Motor neuron (in vitro differentiated cells): ENCODE data around the gene GLP2R. TPM values are rescaled to one million over a fixed set of nuclear protein-coding genes. Genes with fewer than 3 reads are reported as not detected.

Experiments
- ATAC-seq, 8 experiments: fragments of 200-7000 bp; cut with Tn5 transposase; replicated peaks in 6 of 8; 2 replicates each; pipeline ENCODE4 v1.8.0; 2021; ENCODE audit warnings: mild to moderate bottlenecking in 8 of 8, moderate library complexity in 8 of 8
- H3K27ac ChIP-seq, 2 donors: fragments of 250-450 bp; sonication (Bioruptor Pico); 2 replicates each; pipeline ENCODE4 v1.9.0; 2021; ENCODE audit warnings: antibody characterized with exemption in 2 of 2, mild to moderate bottlenecking in 2 of 2, moderate library complexity in 1 of 2
- H3K4me1 ChIP-seq, 2 donors: fragments of 250-450 bp; sonication (Bioruptor Pico); replicated peaks in 1 of 2; 2 replicates each; pipeline ENCODE4 v1.6.1; 2021; ENCODE audit warnings: antibody characterized with exemption in 2 of 2, mild to moderate bottlenecking in 2 of 2, moderate library complexity in 1 of 2
- H3K4me3 ChIP-seq, 5 donors: fragments of 250-450 bp; sonication (Bioruptor Pico); 2 replicates each; pipeline ENCODE4 v1.9.0; 2021; ENCODE audit warnings: antibody characterized with exemption in 5 of 5, mild to moderate bottlenecking in 5 of 5, moderate library complexity in 4 of 5
- WGBS, 10 experiments: fragments of 450-650 bp; shearing (Covaris generic); methylation state at CpG; one replicate each; pipeline ENCODE4 v1.0.0; 2022; 5-methylcytosine and 5-hydroxymethylcytosine counted together
- in situ Hi-C, 9 experiments: fragments of 400-800 bp; cut with MboI; loops; one replicate each; pipeline ENCODE4 v1.15.0; 2021; ENCODE audit warnings: low sequenced_read_pairs in 9 of 9, low pct_unique_long_range_greater_than_20kb in 2 of 9; ENCODE audit not compliant: unreplicated experiment in 9 of 9
- total RNA-seq, 8 experiments: library from RNA; unstranded; fragments of 300-600 nt; gene quantifications; 2 replicates each; pipeline versions ENCODE4 v1.2.3 to v1.2.4, GENCODE V29; 2022

GLP2R gene
- total RNA-seq, 8 experiments from 2014 or later = 0.09 to 0.52 (median 0.14) TPM; not detected in 2

GRCh38 chr17:9924735-9925191 is 99.0 kb downstream of the GLP2R start:
- in situ Hi-C loops = loop anchor here in 8 of 9 experiments (10.0 to 25.0 kb wide), 3 partner anchors 388 to 690 kb away; no protein-coding TSS in a partner anchor

GRCh38 chr17:9925457-9925856 is 99.7 kb downstream of the GLP2R start:
- in situ Hi-C loops = loop anchor here in 4 of 9 experiments (10.0 to 25.0 kb wide), 3 partner anchors 387 to 689 kb away; no protein-coding TSS in a partner anchor
- peaks cover 3 to 7% of the 10 kb centered on the region in 2 donors for H3K4me1 ChIP-seq
- 73 to 100% (median 90%) methylated on average over 1 to 3 of the region's 11 CpGs; no CpG with 5 or more reads in 5 of the 10 experiments for WGBS, 10 experiments
- no peak for ATAC-seq
- no peak overlapping the region for H3K27ac ChIP-seq
- H3K4me3 ChIP-seq = no peak overlapping the region

More at GRCh38 chr17:9924735-9925191, 99.0 kb downstream of the GLP2R start:
- ATAC-seq = peak; percentile 73 to 91 (median 84)
- Histone ChIP-seq H3K27ac (no peak overlapping the region), H3K4me1 (peaks cover 3 to 7% of the 10 kb centered on the region in 2 donors), H3K4me3 (no peak overlapping the region)
- 0 to 100% (median 13%) methylated on average over 1 to 5 of the region's 6 CpGs; no CpG with 5 or more reads in 3 of the 10 experiments for WGBS, 10 experiments

DNA sequence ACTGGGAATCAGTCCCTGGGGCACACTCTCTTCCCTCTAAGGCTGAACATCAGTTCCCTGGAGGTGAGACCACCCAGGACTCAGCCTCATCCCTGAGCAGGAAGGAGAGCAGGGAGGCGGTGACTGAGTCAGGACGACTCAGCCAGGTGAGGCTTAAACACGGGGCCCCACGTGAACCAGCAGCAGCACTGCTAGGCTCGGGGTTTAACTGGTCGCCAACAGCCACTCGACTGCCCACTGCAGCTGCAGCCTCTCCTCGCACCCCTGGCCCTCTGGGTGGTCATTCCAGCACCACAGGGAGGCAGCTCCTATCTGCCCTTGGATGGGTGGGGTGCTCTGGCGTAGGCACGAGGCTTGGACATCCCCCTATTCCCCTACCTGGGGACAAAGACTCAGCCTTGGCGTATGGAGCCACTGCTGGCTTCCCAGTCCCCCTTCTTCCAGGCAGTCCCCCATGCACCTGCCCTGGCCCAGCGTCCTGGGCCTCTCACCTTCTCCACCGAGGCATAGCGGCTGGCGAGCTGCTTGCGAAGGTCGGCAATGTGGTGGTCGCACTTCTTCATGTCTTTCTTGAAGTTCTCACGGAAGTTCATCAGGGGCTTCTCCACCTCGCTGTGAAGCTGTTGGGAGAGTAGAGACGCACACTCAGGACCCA is 100.6 kb downstream of the GLP2R start:
- 80 to 100% (median 81%) methylated on average over 1 to 13 of the region's 21 CpGs; no CpG with 5 or more reads in 6 of the 10 experiments for WGBS, 10 experiments
- Histone ChIP-seq H3K4me1 (peaks cover 3 to 7% of the 10 kb centered on the region in 2 donors), H3K4me3 (no peak overlapping the region), H3K27ac (no peak overlapping the region)
- in situ Hi-C loops = loop anchor here in 4 of 9 experiments (10.0 to 25.0 kb wide), 3 partner anchors 386 to 689 kb away; no protein-coding TSS in a partner anchor
- ATAC-seq = no peak

GRCh38 chr17:9928601-9929333 is 103.0 kb downstream of the GLP2R start:
- no peak overlapping the region for H3K27ac ChIP-seq
- H3K4me3 ChIP-seq = no peak overlapping the region
- in situ Hi-C loops = loop anchor here in 4 of 9 experiments (10.0 to 25.0 kb wide), 3 partner anchors 384 to 686 kb away; no protein-coding TSS in a partner anchor
- peak in 7 of 8 experiments; percentile 11 to 66 (median 53) for ATAC-seq
- 0 to 68% (median 47%) methylated on average over 1 to 8 of the region's 13 CpGs; no CpG with 5 or more reads in 2 of the 10 experiments for WGBS, 10 experiments
- peaks cover 3 to 7% of the 10 kb centered on the region in 2 donors for H3K4me1 ChIP-seq

GRCh38 chr17:9929871-9930270 is 104.1 kb downstream of the GLP2R start:
- ATAC-seq = no peak
- in situ Hi-C loops = loop anchor here in 4 of 9 experiments (10.0 to 25.0 kb wide), 3 partner anchors 382 to 685 kb away; no protein-coding TSS in a partner anchor
- H3K27ac ChIP-seq = no peak overlapping the region
- H3K4me3 ChIP-seq = no peak overlapping the region
- WGBS, 10 experiments = 56 to 98% (median 86%) methylated on average over 3 to 8 of the region's 8 CpGs; no CpG with 5 or more reads in 3 of the 10 experiments
- peaks cover 2 to 6% of the 10 kb centered on the region in 2 donors for H3K4me1 ChIP-seq

DNA sequence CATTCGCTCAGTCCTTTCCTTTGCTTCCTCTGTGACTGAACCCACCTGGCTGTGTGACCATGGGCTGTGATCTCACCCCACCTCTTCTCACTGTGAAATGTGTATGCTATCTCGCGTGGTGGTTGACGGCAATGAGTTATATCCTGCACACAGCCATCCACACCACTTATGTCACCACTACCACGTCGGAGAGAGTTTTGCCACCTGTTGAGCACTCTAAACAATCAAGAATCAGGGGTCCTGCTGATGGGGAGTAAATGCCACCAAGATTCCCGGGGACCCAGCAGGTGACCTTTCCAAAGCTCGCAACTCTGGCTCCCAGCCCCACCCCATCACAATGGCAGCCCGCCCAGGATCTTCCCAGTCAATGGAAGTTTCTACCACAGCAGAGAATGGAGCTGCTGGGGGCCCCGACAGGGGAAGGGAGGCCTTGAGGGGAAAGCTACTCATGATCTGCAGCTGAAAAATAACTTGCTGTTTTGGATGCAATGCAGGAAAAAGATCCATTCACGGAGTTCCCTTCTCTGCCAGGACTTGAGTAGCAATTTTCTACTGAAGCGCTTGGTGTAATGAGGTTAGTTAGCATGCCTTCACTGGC is 105.5 kb downstream of the GLP2R start:
- ATAC-seq = no peak
- in situ Hi-C loops = loop anchor here in 2 of 9 experiments (25.0 kb wide), 2 partner anchors 381 to 681 kb away; no protein-coding TSS in a partner anchor
- Histone ChIP-seq H3K27ac (no peak overlapping the region), H3K4me3 (no peak overlapping the region), H3K4me1 (peaks cover 0 to 5% of the 10 kb centered on the region in 2 donors)
- 60 to 100% (median 90%) methylated on average over 1 to 4 of the region's 12 CpGs; no CpG with 5 or more reads in 5 of the 10 experiments for WGBS, 10 experiments

GRCh38 chr17:9932491-9932890 is 106.8 kb downstream of the GLP2R start:
- 0 to 100% (median 68%) methylated on average over 1 to 2 of the region's 2 CpGs; no CpG with 5 or more reads in 4 of the 10 experiments for WGBS, 10 experiments
- in situ Hi-C loops = loop anchor here in 2 of 9 experiments (25.0 kb wide), 2 partner anchors 380 to 680 kb away; no protein-coding TSS in a partner anchor

GRCh38 chr17:9934331-9934730 is 108.6 kb downstream of the GLP2R start:
- Histone ChIP-seq H3K27ac (no peak overlapping the region), H3K4me1 (no peaks in the 10 kb centered on the region), H3K4me3 (no peak overlapping the region)
- no peak for ATAC-seq
- in situ Hi-C loops = loop anchor here in 2 of 9 experiments (25.0 kb wide), 2 partner anchors 378 to 678 kb away; no protein-coding TSS in a partner anchor
- WGBS, 10 experiments = 60 to 90% (median 83%) methylated on average over 2 to 6 of the region's 7 CpGs; no CpG with 5 or more reads in 5 of the 10 experiments

More at GRCh38 chr17:9932491-9932890, 106.8 kb downstream of the GLP2R start:
- no peak overlapping the region for H3K4me3 ChIP-seq
- H3K27ac ChIP-seq = no peak overlapping the region
- peaks cover 0 to 5% of the 10 kb centered on the region in 2 donors for H3K4me1 ChIP-seq
- ATAC-seq = peak in 2 of 8 experiments; percentile 46 to 66

GRCh38 chr17:9935408-9935807 is 109.7 kb downstream of the GLP2R start:
- Histone ChIP-seq H3K27ac (no peak overlapping the region), H3K4me3 (no peak overlapping the region), H3K4me1 (no peaks in the 10 kb centered on the region)
- no peak for ATAC-seq
- in situ Hi-C loops = loop anchor here in 2 of 9 experiments (25.0 kb wide), 2 partner anchors 377 to 677 kb away; no protein-coding TSS in a partner anchor
- 0 to 88% (median 21%) methylated on average over 1 to 5 of the region's 6 CpGs; no CpG with 5 or more reads in 5 of the 10 experiments for WGBS, 10 experiments

DNA sequence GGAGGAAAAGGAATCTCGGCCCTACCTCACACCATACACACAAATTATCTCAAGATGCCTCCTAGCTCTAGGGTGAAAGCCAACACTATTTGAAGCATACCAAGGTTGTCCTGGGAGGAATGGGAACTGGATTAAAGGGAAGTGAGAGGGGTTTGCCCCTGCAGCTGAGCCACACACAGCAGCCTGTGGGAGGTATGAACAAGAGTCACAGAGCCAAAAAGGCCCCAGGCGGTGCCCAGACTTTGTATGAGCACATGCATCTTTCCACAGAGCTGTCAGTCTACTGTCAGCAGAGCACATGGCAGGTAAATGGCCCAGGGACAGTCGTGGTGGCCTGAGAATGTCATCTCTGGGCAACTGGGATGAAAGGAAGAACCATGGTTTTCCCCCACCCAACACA is 110.4 kb downstream of the GLP2R start:
- ATAC-seq = peak in 1 of 8 experiments; percentile 9
- H3K4me1 ChIP-seq = no peaks in the 10 kb centered on the region
- H3K27ac ChIP-seq = no peak overlapping the region
- no peak overlapping the region for H3K4me3 ChIP-seq
- 6 to 63% (median 40%) methylated on average over 1 to 2 of the region's 3 CpGs; no CpG with 5 or more reads in 4 of the 10 experiments for WGBS, 10 experiments
- in situ Hi-C loops = loop anchor here in 2 of 9 experiments (25.0 kb wide), 2 partner anchors 376 to 676 kb away; no protein-coding TSS in a partner anchor

DNA sequence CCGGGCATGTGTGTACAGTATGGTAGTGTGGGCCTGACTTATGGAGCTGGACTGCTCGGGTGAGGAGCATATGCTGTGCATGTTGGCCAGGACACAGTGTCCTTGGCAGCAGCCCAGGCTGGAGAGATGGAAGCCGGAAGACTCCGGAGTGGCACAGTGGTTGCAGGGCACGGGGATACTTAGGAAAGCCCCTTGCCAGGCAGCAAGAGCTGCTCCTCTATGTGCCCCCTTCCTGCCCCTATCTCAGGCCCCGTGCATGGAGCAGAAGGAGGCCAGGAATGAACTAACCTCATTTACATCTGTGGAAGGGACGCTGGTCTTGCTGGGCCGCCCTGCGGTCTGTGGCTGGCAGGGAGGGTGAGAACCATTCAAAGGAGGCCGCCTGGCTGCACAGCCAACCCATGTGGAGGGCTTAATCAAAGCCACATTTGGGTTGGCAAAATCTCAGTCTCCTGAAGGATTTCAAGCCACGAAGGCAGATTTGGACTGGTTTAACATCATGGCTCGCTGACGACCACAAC is 111.6 kb downstream of the GLP2R start:
- in situ Hi-C loops = loop anchor here in 2 of 9 experiments (25.0 kb wide), 2 partner anchors 375 to 675 kb away; no protein-coding TSS in a partner anchor
- Histone ChIP-seq H3K4me3 (no peak overlapping the region), H3K4me1 (no peaks in the 10 kb centered on the region), H3K27ac (no peak overlapping the region)
- peak in 3 of 8 experiments; percentile 62 to 74 (median 66) for ATAC-seq
- 0 to 100% (median 63%) methylated on average over 2 to 10 of the region's 13 CpGs; no CpG with 5 or more reads in 1 of the 10 experiments for WGBS, 10 experiments
